GM12878 (cell line): ENCODE measurements around the gene PTPRN2. TPM values are rescaled to one million over a fixed set of nuclear protein-coding genes. Genes with fewer than 3 reads are reported as not detected.

ENCODE experiments used
- ATAC-seq: fragments of 200-7000 bp; cut with Tn5 transposase; 3 replicates; pipeline ENCODE4 v1.9.1; 2020; ENCODE audit warnings: mild to moderate bottlenecking, moderate library complexity
- BruUV-seq: library from RNA; stranded (reverse); fragments of 400-500 nt; replicated peaks from 2 replicates; lab custom pipeline; 2021; lab: Mats Ljungman, UMichigan
- CTCF ChIA-PET: fragments of 300-600 bp; sonication (Branson Sonifier 250); formaldehyde crosslinking; extraction: SDS; loops from one replicate; lab custom pipeline; 2021; ENCODE audit warnings: inconsistent platforms; lab: Yijun Ruan, JAX
- POLR2A ChIA-PET: fragments of 350-600 bp; formaldehyde crosslinking; extraction: SDS; loops from one replicate; lab custom pipeline; 2021; ENCODE audit warnings: inconsistent platforms; lab: Charles Lee
- RAD21 ChIA-PET: fragments of 300-600 bp; sonication (Branson Sonifier 250); formaldehyde crosslinking; loops from one replicate; lab custom pipeline; 2023; ENCODE audit warnings: antibody characterized with exemption; ENCODE audit not compliant: unreplicated experiment; lab: Charles Lee
- SMC1A ChIA-PET: fragments of 300-600 bp; sonication (Branson Sonifier 250); formaldehyde crosslinking; loops from one replicate; lab custom pipeline; 2023; ENCODE audit not compliant: unreplicated experiment, uncharacterized antibody; lab: Charles Lee
- DNase-seq: peaks from one replicate; pipeline ENCODE4 v3.0.0-alpha.2; 2011; ENCODE audit warnings: low read depth, low spot score
- FAIRE-seq: peaks from 3 replicates; lab custom pipeline; 2011; peaks lifted over from hg19 to GRCh38; lab: Jason Lieb, UNC
- H2AFZ ChIP-seq: 2 replicates; pipeline ENCODE4 v1.6.0; 2011; ENCODE audit warnings: low read depth, low read length, control low read depth; ENCODE audit not compliant: control insufficient read depth
- H3K27ac ChIP-seq: 2 replicates; pipeline ENCODE4 v1.5.1; 2011; ENCODE audit warnings: control low read depth; ENCODE audit not compliant: control insufficient read depth, insufficient read depth
- H3K27me3 ChIP-seq, 2 experiments: replicated peaks in 1 of 2; 2 replicates each; pipeline versions ENCODE4 v1.6.0 to v1.6.1; 2011; ENCODE audit warnings: low read length in 1 of 2; ENCODE audit not compliant: control insufficient read depth in 2 of 2, insufficient read depth in 2 of 2
- H3K36me3 ChIP-seq, 2 experiments: 2 replicates each; pipeline ENCODE4 v1.5.1; 2011; ENCODE audit warnings: low read length in 1 of 2; ENCODE audit not compliant: control insufficient read depth in 2 of 2, insufficient read depth in 2 of 2
- H3K4me1 ChIP-seq: 2 replicates; pipeline ENCODE4 v1.6.1; 2011; ENCODE audit warnings: mild to moderate bottlenecking, low read length, moderate library complexity, mixed read lengths; ENCODE audit not compliant: control insufficient read depth, insufficient read depth
- H3K4me2 ChIP-seq: 2 replicates; pipeline ENCODE4 v1.6.0; 2011; ENCODE audit warnings: control low read depth; ENCODE audit not compliant: control insufficient read depth, insufficient read depth
- H3K4me3 ChIP-seq: fragments of 200-600 bp; sonication (generic); 2 replicates; pipeline ENCODE4 v1.5.1; 2016
- H3K79me2 ChIP-seq: 2 replicates; pipeline ENCODE4 v1.6.0; 2011; ENCODE audit warnings: low read length; ENCODE audit not compliant: control insufficient read depth, insufficient read depth
- H3K9ac ChIP-seq: 2 replicates; pipeline ENCODE4 v1.8.0; 2011; ENCODE audit warnings: low read length, control low read depth, mixed read lengths; ENCODE audit not compliant: control insufficient read depth, insufficient read depth
- H3K9me3 ChIP-seq: replicated peaks from 3 replicates; pipeline ENCODE4 v1.5.1; 2011; ENCODE audit warnings: mild to moderate bottlenecking, low read length; ENCODE audit not compliant: control insufficient read depth, insufficient read depth
- H4K20me1 ChIP-seq: 2 replicates; pipeline ENCODE4 v1.6.0; 2011; ENCODE audit not compliant: control insufficient read depth, insufficient read depth
- CBX3 ChIP-seq: fragments of 200-600 bp; sonication (generic); IDR thresholded peaks from 2 replicates; pipeline ENCODE4 v1.6.1; 2016; ENCODE audit warnings: low read depth, borderline replicate concordance
- CREM ChIP-seq: IDR thresholded peaks from 2 replicates; pipeline ENCODE4 v1.6.1; 2014; ENCODE audit warnings: antibody characterized with exemption, low read depth
- DPF2 ChIP-seq: fragments of 450-650 bp; IDR thresholded peaks from 2 replicates; pipeline ENCODE4 v1.6.1; 2017; ENCODE audit warnings: mild to moderate bottlenecking
- MEF2B ChIP-seq: fragments of 450-650 bp; IDR thresholded peaks from 2 replicates; pipeline ENCODE4 v1.6.1; 2018; ENCODE audit warnings: mild to moderate bottlenecking, moderate library complexity; ENCODE audit not compliant: partially characterized antibody, poor library complexity, severe bottlenecking
- SMARCA5 ChIP-seq: fragments of 450-650 bp; IDR thresholded peaks from 2 replicates; pipeline ENCODE4 v1.6.1; 2017; ENCODE audit warnings: mild to moderate bottlenecking
- WGBS: methylation state at CpG from one replicate; pipeline ENCODE4 v1.1.6; 2016; ENCODE audit warnings: low lambda C conversion rate; ENCODE audit not compliant: insufficient replicate concordance, insufficient coverage; ENCODE audit errors: missing lambda C conversion rate; 5-methylcytosine and 5-hydroxymethylcytosine counted together
- in situ Hi-C: fragments of 300-500 bp; cut with MboI; formaldehyde crosslinking; loops from 9 replicates; pipeline ENCODE4 v1.14.3; 2018; ENCODE audit warnings: mixed read lengths
- intact Hi-C: fragments of 100-400 bp; cut with micrococcal nuclease; formaldehyde crosslinking; loops from one replicate; pipeline ENCODE4 v1.14.2; 2022; ENCODE audit not compliant: unreplicated experiment
- polyA plus RNA-seq, 11 experiments: library from polyadenylated mRNA; depleted of rRNA in 4 of 11; unstranded in 6 of 11; stranded (reverse) in 5 of 11; fragments of >200 nt; fragmentation: Nextera tagmentation in 4 of 11; fragmentation: Illumina TruSeq in 1 of 11; extraction: Ambion mirVana in 4 of 11; extraction: Trizol in 1 of 11; gene quantifications; 1 replicate in 1 of 11; 2 replicates in 10 of 11; pipeline versions ENCODE4 v1.2.1 to v1.2.3, GENCODE V29; 2011 to 2016; ENCODE audit warnings: inconsistent platforms in 2 of 11, missing spikeins in 2 of 11, low read depth in 1 of 11
- total RNA-seq, 4 experiments: library from RNA; depleted of rRNA in 3 of 4; stranded (reverse); fragments of >200 nt in 3 of 4; fragmentation: Illumina TruSeq in 1 of 4; extraction: Trizol in 1 of 4; gene quantifications; 2 replicates each; pipeline versions ENCODE4 v1.2.1 to v1.2.3, GENCODE V29; 2013 to 2021
- TF ChIP-seq, protein P1 (sequence below): fragments of 450-650 bp; IDR thresholded peaks from 2 replicates; pipeline ENCODE4 v1.6.1; 2017; ENCODE audit warnings: mild to moderate bottlenecking, moderate library complexity
- TF ChIP-seq, protein P2 (sequence below): fragments of 150-350 bp; IDR thresholded peaks from 2 replicates; pipeline ENCODE4 v1.6.1; 2014; ENCODE audit warnings: mild to moderate bottlenecking, low read depth, low read length

PTPRN2 gene
- total and polyA plus RNA-seq, 10 of the 15 experiments (the other 5 are each of a cell fraction or from before 2014, with no cell fraction given): 5.4 TPM; not detected in 9

DNA sequence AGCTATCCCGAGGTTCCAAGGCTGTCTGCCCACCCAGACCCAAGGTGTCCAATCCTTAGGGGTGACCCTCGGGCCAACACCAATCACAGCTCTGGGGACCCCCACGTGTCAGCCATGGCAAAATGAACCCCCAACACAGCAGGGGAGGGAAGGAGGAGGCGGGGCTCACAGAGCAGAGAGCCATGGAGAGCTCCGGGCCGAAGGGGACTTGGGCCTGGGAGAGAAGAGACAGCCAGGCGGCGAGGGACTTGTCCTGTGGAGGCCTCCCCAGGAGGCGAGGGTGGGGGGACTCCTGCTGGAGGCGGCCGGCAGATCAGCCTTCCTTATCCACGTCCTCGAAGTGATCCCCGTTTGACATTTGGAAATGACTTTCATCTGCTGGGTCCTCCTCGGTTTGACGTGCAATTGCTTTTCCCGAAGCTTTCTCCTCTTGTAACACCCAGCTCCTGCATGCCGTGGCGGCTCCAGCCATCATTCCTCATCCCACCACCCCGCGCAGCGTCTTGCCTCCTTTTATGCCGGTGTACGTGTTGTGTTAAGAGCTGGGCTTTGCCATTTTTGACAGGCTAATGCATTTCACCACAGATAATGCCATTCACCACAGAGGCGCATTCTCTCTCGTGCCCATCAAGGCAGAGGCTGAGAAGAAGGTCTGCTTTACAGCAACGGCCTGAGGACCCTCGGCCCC lies 913.5 kb downstream of the PTPRN2 start (continued):
- no peak for TF ChIP-seq CREM
- TF ChIP-seq CBX3: no peak
- no peak for TF ChIP-seq DPF2
- TF ChIP-seq, protein P1, sequence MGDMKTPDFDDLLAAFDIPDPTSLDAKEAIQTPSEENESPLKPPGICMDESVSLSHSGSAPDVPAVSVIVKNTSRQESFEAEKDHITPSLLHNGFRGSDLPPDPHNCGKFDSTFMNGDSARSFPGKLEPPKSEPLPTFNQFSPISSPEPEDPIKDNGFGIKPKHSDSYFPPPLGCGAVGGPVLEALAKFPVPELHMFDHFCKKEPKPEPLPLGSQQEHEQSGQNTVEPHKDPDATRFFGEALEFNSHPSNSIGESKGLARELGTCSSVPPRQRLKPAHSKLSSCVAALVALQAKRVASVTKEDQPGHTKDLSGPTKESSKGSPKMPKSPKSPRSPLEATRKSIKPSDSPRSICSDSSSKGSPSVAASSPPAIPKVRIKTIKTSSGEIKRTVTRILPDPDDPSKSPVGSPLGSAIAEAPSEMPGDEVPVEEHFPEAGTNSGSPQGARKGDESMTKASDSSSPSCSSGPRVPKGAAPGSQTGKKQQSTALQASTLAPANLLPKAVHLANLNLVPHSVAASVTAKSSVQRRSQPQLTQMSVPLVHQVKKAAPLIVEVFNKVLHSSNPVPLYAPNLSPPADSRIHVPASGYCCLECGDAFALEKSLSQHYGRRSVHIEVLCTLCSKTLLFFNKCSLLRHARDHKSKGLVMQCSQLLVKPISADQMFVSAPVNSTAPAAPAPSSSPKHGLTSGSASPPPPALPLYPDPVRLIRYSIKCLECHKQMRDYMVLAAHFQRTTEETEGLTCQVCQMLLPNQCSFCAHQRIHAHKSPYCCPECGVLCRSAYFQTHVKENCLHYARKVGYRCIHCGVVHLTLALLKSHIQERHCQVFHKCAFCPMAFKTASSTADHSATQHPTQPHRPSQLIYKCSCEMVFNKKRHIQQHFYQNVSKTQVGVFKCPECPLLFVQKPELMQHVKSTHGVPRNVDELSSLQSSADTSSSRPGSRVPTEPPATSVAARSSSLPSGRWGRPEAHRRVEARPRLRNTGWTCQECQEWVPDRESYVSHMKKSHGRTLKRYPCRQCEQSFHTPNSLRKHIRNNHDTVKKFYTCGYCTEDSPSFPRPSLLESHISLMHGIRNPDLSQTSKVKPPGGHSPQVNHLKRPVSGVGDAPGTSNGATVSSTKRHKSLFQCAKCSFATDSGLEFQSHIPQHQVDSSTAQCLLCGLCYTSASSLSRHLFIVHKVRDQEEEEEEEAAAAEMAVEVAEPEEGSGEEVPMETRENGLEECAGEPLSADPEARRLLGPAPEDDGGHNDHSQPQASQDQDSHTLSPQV: no peak
- TF ChIP-seq, protein P2, sequence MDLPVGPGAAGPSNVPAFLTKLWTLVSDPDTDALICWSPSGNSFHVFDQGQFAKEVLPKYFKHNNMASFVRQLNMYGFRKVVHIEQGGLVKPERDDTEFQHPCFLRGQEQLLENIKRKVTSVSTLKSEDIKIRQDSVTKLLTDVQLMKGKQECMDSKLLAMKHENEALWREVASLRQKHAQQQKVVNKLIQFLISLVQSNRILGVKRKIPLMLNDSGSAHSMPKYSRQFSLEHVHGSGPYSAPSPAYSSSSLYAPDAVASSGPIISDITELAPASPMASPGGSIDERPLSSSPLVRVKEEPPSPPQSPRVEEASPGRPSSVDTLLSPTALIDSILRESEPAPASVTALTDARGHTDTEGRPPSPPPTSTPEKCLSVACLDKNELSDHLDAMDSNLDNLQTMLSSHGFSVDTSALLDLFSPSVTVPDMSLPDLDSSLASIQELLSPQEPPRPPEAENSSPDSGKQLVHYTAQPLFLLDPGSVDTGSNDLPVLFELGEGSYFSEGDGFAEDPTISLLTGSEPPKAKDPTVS: no peak

DNA sequence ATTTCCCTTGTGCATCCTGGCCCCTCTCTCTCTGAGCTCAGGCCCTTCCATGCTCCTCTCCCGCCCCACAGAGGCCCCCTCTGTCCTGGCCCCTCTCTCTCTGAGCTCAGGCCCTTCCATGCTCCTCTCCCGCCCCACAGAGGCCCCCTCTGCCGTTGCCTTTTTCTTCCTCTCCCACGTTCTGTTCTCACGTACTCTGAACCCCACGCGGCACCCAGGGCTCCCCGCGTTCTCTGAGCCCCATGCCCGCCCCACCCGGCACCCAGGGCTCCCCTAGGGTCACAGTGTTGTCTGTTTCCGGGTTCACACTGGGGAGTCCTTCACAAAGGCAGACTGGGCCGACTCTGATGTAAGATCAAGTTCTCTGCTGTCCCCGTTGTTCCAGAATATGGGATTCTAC lies 914.0 kb downstream of the PTPRN2 start:
- H2AFZ ChIP-seq: no peak overlapping the region
- no peaks in the 10 kb centered on the region; the same call in 2 of the 3 replicates for H3K9me3 ChIP-seq
- FAIRE-seq: no peak
- no peaks in the 10 kb centered on the region for H3K27me3 ChIP-seq
- ChIA-PET POLR2A (no interaction called here), RAD21 (no interaction called here), SMC1A (no interaction called here), CTCF (no interaction called here)
- no peak overlapping the region for H3K9ac ChIP-seq
- no peak overlapping the region for H3K4me3 ChIP-seq
- intact Hi-C loops (no loop called here), in situ Hi-C loops (no loop called here)
- ATAC-seq: no peak
- H3K4me2 ChIP-seq: no peak overlapping the region
- no peaks in the 10 kb centered on the region for H3K79me2 ChIP-seq
- no peak for TF ChIP-seq SMARCA5
- TF ChIP-seq MEF2B: no peak
- no TSS peak for BruUV-seq
- no peaks in the 10 kb centered on the region for H3K4me1 ChIP-seq
- H3K27ac ChIP-seq: no peak overlapping the region
- no peaks in the 10 kb centered on the region for H4K20me1 ChIP-seq
- 48% methylated on average over 12 of the region's 14 CpGs for WGBS
- DNase-seq: no peak
- no peaks in the 10 kb centered on the region for H3K36me3 ChIP-seq
